GM18508 (cell line): ENCODE results near the gene CNDP2.

Source experiments
- ATAC-seq: cut with Tn5 transposase; IDR thresholded peaks from one replicate; pipeline ENCODE4 v1.9.1; 2021; ENCODE audit warnings: moderate number of reproducible peaks; ENCODE audit not compliant: insufficient read depth, unreplicated experiment

The CNDP2 gene

GRCh38 chr18:74495581-74496507, at the start of gene CNDP2:
CNDP2 (plus strand) TSS chr18:74496363; CDS start chr18:74499974, 3,611 bp downstream.
- ATAC-seq, result peak; percentile 49

DNA sequence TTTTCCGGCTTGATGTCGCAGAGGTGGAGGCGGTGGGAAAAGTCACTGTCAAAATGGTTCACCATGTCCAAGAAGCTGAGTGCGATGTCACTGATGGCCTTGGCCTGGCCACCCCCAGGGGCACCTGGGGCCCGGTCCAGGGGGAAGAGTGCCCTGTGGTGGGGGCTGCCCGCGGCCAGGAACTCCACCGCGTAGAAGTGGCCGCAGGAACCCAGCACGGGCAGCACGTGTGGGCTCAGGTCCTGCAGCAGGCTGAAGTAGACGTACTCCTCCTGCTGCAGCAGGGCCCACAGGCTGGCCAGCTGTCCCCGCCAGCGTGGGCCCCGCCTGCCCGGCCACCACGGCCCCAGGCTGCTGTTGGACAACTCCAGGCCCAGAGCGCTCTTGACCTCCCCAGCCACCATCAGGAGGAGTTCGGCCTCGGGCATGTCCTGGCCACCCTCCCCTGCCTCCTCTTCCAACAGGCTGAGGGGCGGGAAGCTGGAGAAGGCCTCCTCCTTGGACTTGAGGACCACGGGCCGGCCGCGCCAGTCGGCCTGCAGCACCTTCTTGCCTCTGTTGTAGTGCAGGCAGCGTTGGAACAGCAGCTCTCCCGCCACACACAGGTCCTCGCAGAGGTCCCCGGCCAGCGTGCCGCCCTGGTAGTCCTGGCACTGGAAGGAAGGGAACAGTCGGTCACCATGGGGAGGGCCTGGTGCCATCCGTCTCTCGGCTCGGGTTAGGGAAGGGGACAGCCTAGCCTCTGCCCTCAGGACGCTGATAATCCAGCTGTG, 49.3 kb upstream of the CNDP2 start:
- ATAC-seq, result no peak

DNA sequence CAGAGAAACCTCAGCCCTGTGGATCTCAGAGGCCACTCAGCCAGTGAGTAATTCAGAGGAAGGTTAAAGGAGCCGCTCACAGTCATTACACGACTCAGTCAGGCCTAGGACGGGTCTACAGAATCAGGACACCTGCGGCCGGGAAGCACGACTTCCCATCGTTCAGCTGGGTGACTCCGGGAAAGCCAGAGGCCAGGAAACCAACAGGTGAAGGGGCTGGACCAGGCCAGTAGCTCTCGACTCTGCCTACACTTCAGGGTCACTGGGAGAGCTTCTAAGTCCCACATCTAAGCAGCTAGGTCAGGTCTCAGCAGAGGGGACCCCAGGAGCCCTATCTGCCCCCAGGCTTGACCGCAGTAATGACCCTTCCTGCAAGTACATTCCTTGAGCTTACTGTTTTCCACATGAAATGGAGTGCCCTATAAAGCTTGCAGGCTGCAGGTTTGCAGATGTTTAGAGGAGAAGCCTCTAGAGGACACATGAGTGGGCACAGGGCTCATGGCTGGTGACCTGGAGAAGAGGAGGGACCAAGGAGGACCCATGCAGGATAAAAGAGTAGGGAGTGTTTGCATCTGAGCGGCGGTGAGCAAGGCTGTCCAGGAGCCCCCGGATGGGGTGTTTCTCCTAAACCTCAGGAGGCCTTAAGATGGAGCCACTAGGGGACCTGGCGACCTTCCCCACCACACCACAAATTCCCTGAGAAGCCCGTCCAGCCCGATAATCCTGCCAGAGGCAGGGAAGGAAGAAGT, 48.6 kb upstream of the CNDP2 start:
- ATAC-seq, result no peak

DNA sequence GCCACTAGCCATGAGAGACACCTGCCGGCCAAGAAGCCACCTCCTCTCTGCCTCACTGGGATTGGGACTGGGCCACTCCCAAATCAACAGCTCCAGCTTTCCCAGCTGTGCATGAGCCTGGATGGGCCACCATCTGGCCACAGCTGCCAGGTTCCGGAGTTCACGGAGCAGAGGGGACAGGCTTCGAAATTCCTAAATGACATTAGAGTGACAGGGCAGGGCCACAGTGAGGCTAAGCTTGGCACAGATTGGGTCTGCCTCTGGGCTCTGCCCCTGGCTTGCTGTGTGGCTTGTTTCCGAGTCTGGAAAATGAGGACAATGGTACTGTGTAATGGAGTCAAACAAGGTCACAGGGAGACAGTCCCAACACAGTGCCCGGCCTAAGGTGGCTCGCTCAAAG, 45.5 kb upstream of the CNDP2 start:
- no peak for ATAC-seq

GRCh38 chr18:74451148-74451547, 45.0 kb upstream of the CNDP2 start:
- no peak for ATAC-seq

- ATAC-seq, result no peak
Measured at GRCh38 chr18:74453016-74453566, 43.1 kb upstream of the CNDP2 start.

DNA sequence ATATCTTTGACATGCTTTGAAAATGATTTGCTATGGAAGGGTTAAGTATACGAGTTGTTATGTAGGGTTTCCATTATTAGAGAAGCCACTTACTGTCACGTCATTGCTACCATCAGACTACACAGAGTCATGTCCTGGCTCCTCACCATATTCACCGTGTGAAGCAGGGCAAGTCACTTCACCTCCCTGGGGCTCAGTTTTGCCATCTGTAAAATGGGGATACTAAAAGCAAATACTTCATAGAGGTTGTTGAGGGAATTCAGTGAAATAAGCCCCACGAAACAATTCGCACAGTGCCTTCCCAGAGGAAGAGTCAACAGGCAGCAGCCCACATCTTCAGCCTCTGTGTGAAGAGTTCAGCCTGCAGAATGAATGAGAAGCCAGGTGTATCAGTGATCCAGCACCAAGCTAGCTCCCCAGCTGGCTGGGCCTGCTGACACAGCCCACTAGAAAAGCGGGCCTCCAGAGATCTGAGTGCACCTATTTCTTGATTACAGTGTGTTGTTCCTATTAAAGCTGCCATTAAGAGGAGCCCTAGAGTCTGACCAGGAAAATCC, 42.4 kb upstream of the CNDP2 start:
- no peak for ATAC-seq

- no peak for ATAC-seq
Measured at GRCh38 chr18:74454279-74454751, 41.8 kb upstream of the CNDP2 start.

- no peak for ATAC-seq
Measured at GRCh38 chr18:74455386-74455785, 40.8 kb upstream of the CNDP2 start.

DNA sequence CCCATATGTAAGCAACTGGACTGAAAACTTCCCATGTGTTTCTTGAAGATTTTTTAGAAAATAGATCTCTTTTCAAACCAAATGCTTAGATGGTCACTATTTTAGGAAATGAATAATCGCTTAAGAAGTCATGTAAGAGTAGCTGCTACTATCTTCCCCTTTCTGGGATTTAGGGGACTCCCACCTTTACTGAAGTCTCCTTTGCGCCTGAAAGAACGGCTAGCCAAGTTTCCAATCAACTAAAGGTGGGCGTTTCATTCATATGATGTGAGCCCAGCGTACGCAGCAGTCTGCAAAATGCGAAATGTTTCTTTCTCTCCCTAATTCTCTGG, 40.2 kb upstream of the CNDP2 start:
- ATAC-seq, result no peak

DNA sequence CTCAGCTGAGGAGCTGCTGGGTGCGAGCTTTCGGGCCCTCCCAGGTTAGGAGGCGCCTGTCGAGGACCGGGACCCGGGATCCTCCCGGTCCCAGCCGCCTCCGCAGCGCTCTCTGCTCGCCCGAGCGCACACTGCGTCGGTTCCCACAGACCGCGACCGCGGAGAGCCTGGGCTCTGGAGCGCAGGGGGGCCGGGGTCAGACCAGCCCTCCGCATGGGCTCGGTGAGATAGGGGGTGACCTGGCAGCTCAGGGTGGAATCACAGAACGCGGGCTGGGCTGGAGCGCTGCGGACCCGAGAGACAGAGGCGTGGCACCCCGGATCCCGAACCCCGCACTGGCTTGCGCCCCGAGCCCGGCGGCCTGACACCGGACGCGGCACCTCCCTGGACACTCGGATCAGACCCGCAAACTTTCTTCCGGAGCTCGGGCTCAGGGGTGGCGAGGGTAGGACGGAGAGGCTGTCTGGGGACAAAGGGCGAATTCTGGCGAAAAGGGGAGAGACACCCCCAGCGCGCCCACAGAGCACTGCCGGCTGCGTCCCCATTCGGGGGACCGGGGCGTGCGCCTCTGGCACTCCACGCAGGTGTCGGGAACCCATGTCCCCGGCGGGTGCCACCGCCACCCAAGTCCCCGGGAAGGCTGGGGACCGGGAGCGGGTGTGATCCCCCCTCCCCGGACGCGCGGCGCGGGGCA, 39.7 kb upstream of the CNDP2 start:
- ATAC-seq, result no peak

GRCh38 chr18:74457043-74457724, 39.0 kb upstream of the CNDP2 start, which contains the start of gene DIPK1C:
DIPK1C (minus strand) TSS chr18:74457308; CDS start chr18:74457259, 49 bp downstream.
- no peak for ATAC-seq

DNA sequence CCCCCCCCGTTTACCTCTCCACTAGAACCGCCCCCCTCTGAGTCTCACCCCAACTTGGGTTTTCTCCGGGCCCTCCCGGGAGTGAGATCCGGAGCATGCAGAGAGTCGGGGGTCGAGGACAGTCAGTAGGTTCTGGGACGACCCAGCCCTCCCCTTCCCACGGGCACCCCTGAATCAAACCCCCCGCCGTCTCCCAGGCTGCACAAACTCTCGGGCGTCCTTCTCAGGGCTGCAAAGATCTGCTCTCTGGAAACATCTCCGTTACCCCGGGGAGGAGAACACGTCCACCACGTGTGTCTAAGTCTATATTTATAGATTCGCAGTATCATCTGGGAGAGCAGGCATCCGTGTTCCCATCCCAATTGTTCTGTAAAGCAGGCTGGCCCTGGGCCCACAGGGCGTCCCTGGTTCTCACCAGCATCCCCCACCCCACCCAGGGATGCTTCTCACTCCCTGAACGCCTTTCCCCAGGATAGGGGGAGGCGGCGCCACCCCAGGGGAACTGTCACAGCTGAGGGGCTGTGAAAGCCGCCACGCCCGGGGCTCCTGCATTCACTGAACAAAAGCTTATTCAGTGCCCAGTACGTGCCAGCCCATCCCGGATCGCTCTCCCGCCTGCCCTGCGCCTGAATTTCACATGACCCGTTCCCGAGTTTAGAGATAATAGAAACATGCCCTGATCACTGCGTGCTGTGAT, 38.3 kb upstream of the CNDP2 start:
- ATAC-seq, result no peak

DNA sequence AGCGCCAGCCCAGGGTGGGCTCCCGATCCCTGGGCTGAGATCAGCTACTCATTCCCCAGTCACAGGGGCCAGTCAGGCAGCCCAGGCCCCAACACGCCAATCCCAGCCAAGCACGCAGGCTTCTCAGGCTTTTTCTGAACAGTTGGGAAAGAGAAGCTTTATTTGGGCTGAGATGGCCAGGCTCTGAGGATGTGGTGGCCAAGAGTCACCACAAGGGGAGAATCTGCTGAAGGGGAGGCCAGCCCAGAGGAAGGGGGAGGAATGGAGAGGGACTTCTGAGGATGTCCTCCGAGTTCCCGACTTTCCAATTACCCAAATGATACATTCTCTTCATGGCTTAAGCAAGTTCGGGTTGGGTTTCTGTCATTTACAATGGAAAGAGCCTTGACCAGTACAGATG, 36.3 kb upstream of the CNDP2 start:
- ATAC-seq, result no peak

DNA sequence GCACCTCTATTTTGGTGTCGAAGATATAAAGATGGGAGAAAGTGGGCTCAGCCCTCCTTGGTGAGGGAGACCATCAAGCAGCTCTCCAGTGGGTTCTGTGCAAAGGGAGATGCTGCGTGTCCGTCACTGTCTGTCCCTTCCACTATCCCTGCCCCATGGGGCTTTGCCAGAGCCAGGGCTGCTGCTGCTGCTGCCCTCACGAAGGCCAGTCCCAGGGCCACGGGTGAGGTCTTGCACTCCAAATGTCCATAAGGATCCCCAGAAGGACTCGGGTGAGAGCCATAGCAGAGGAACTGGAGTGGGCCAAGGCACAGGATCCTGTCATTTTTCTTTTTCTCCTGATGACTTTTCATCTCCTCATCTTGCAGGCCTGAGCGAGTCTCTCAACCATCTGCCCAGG, 35.3 kb upstream of the CNDP2 start:
- ATAC-seq, result no peak

GRCh38 chr18:74463254-74463653, 32.9 kb upstream of the CNDP2 start:
- no peak for ATAC-seq

- no peak for ATAC-seq
Measured at GRCh38 chr18:74463983-74464382, 32.2 kb upstream of the CNDP2 start.

- ATAC-seq, result no peak
Measured at GRCh38 chr18:74465775-74466174, 30.4 kb upstream of the CNDP2 start.
